CD4-positive, alpha-beta T cell treated with Interleukin-6 for 4 hours (primary cell): ENCODE results near the gene INSC.
A peak's percentile ranks its signal among the peaks of the same experiment; 100 is the strongest.

Experiments
- DNase-seq: peaks from one replicate; pipeline ENCODE4 v3.0.0-alpha.2; 2020; ENCODE audit warnings: mixed read lengths

INSC gene

GRCh38 chr11:15190611-15191010, 75.9 kb downstream of the INSC start:
- DNase-seq: no peak

GRCh38 chr11:15192005-15192556, 77.4 kb downstream of the INSC start:
- no peak for DNase-seq

GRCh38 chr11:15194671-15195415, 80.1 kb downstream of the INSC start:
- no peak for DNase-seq

GRCh38 chr11:15195454-15196200, 80.9 kb downstream of the INSC start:
- DNase-seq: no peak

GRCh38 chr11:15196704-15197103, 82.0 kb downstream of the INSC start:
- no peak for DNase-seq

GRCh38 chr11:15197696-15198095, 83.0 kb downstream of the INSC start:
- no peak for DNase-seq

GRCh38 chr11:15198284-15198683, 83.6 kb downstream of the INSC start:
- no peak for DNase-seq

- DNase-seq: no peak
These were observed 85.0 kb downstream of the INSC start for GRCh38 chr11:15199693-15200092.

- no peak for DNase-seq
These were observed 86.0 kb downstream of the INSC start for GRCh38 chr11:15200696-15201095.

- no peak for DNase-seq
These were observed 86.9 kb downstream of the INSC start for GRCh38 chr11:15201586-15201985.

GRCh38 chr11:15202626-15203025, 87.9 kb downstream of the INSC start:
- no peak for DNase-seq

GRCh38 chr11:15204711-15205110, 90.0 kb downstream of the INSC start:
- DNase-seq: no peak

GRCh38 chr11:15206791-15207190, 92.1 kb downstream of the INSC start:
- no peak for DNase-seq

GRCh38 chr11:15208378-15209222, 93.9 kb downstream of the INSC start:
- DNase-seq: peak; percentile 71

GRCh38 chr11:15212876-15213275, 98.2 kb downstream of the INSC start:
- DNase-seq: no peak

- no peak for DNase-seq
These were observed 98.9 kb downstream of the INSC start for GRCh38 chr11:15213471-15214231.

GRCh38 chr11:15215005-15215404, 100.3 kb downstream of the INSC start:
- no peak for DNase-seq

GRCh38 chr11:15216678-15217077, 102.0 kb downstream of the INSC start:
- DNase-seq: no peak

GRCh38 chr11:15217416-15217815, 102.7 kb downstream of the INSC start:
- DNase-seq: no peak

GRCh38 chr11:15222777-15223176, 108.1 kb downstream of the INSC start:
- DNase-seq: no peak

- no peak for DNase-seq
These were observed 108.6 kb downstream of the INSC start for GRCh38 chr11:15223318-15223717.

- no peak for DNase-seq
These were observed 109.7 kb downstream of the INSC start for GRCh38 chr11:15224466-15224865.
